HepG2 (cell line): ENCODE measurements around the gene ZNF853. TPM values are rescaled to one million over a fixed set of nuclear protein-coding genes. Genes with fewer than 3 reads are reported as not detected.

ENCODE experiments used
- ARHGAP35 ChIP-seq: sonication (generic); formaldehyde crosslinking; IDR thresholded peaks from 2 replicates; pipeline ENCODE4 v1.9.0; 2022; ENCODE audit warnings: mild to moderate bottlenecking, inconsistent platforms, moderate library complexity, missing genetic modification reagents, borderline replicate concordance
- ATF7 ChIP-seq, 2 experiments: fragments of 450-650 bp in 1 of 2; sonication (generic) in 1 of 2; formaldehyde crosslinking in 1 of 2; IDR thresholded peaks; 2 replicates each; pipeline versions ENCODE4 v1.4.0 to v1.6.1; 2016 to 2020; ENCODE audit warnings: antibody characterized with exemption in 1 of 2, mild to moderate bottlenecking in 1 of 2, missing genetic modification reagents in 1 of 2
- MAF1 ChIP-seq: sonication (generic); formaldehyde crosslinking; IDR thresholded peaks from 2 replicates; pipeline ENCODE4 v1.5.0; 2020; ENCODE audit warnings: missing genetic modification reagents, borderline replicate concordance
- POGK ChIP-seq: sonication (generic); formaldehyde crosslinking; conservative IDR thresholded peaks from 2 replicates; pipeline ENCODE4 v1.8.0; 2022; ENCODE audit warnings: mild to moderate bottlenecking, moderate library complexity, missing genetic modification reagents
- RARG ChIP-seq: sonication (generic); formaldehyde crosslinking; IDR thresholded peaks from 2 replicates; pipeline ENCODE4 v1.4.0; 2020; ENCODE audit warnings: low read depth, mild to moderate bottlenecking, missing genetic modification reagents
- RFXAP ChIP-seq: sonication (generic); formaldehyde crosslinking; IDR thresholded peaks from 2 replicates; pipeline ENCODE4 v1.4.0; 2020; ENCODE audit warnings: missing genetic modification reagents, borderline replicate concordance
- SAP130 ChIP-seq: IDR thresholded peaks from 2 replicates; pipeline ENCODE4 v1.6.1; 2016; ENCODE audit warnings: low read depth
- SMYD3 ChIP-seq: sonication (generic); formaldehyde crosslinking; IDR thresholded peaks from 2 replicates; pipeline ENCODE4 v1.8.1; 2023; ENCODE audit warnings: mild to moderate bottlenecking, missing genetic modification reagents
- TEAD3 ChIP-seq: optimal IDR thresholded peaks from 2 replicates; pipeline ENCODE3; 2016; ENCODE audit warnings: borderline replicate concordance
- ZFP82 ChIP-seq: sonication (generic); formaldehyde crosslinking; IDR thresholded peaks from 2 replicates; pipeline ENCODE4 v1.5.1; 2020; ENCODE audit warnings: mild to moderate bottlenecking, missing genetic modification reagents, borderline replicate concordance
- ZKSCAN1 ChIP-seq: fragments of 150-350 bp; IDR thresholded peaks from 2 replicates; pipeline ENCODE4 v1.6.1; 2014; ENCODE audit warnings: low read length
- ZNF235 ChIP-seq: sonication (generic); formaldehyde crosslinking; IDR thresholded peaks from 2 replicates; pipeline ENCODE4 v1.8.1; 2023; ENCODE audit warnings: mild to moderate bottlenecking, missing genetic modification reagents, borderline replicate concordance
- ZNF251 ChIP-seq: sonication (generic); formaldehyde crosslinking; IDR thresholded peaks from 2 replicates; pipeline ENCODE4 v1.9.0; 2021; ENCODE audit warnings: mild to moderate bottlenecking, missing genetic modification reagents
- ZNF530 ChIP-seq: sonication (generic); formaldehyde crosslinking; IDR thresholded peaks from 2 replicates; pipeline ENCODE4 v1.5.0; 2020; ENCODE audit warnings: low read depth, mild to moderate bottlenecking, missing genetic modification reagents
- ZNF609 ChIP-seq: sonication (generic); formaldehyde crosslinking; IDR thresholded peaks from 2 replicates; pipeline ENCODE4 v1.4.0; 2020; ENCODE audit warnings: mild to moderate bottlenecking, missing genetic modification reagents, borderline replicate concordance
- ZNF639 ChIP-seq: conservative IDR thresholded peaks from 2 replicates; pipeline ENCODE4 v1.6.1; 2018; ENCODE audit warnings: missing genetic modification reagents
- ZNF687 ChIP-seq: sonication (generic); formaldehyde crosslinking; IDR thresholded peaks from 2 replicates; pipeline ENCODE4 v1.5.1; 2020; ENCODE audit warnings: mild to moderate bottlenecking, missing genetic modification reagents, moderate library complexity
- polyA plus RNA-seq, 8 experiments: library from polyadenylated mRNA; depleted of rRNA in 3 of 8; stranded (reverse) in 7 of 8; unstranded in 1 of 8; fragments of >200 nt; fragmentation: Illumina TruSeq in 4 of 8; extraction: Trizol in 4 of 8; gene quantifications; 2 replicates each; pipeline versions ENCODE4 v1.2.1 to v1.2.3, GENCODE V29; 2011 to 2016; ENCODE audit warnings: low read depth in 4 of 8, missing spikeins in 1 of 8, mixed read lengths in 1 of 8; ENCODE audit not compliant: insufficient read depth in 1 of 8
- total RNA-seq, 5 experiments: library from RNA; depleted of rRNA; stranded (reverse); fragments of >200 nt; fragmentation: Illumina TruSeq; extraction: Trizol; gene quantifications; 2 replicates each; pipeline ENCODE4 v1.2.3, GENCODE V29; 2016; ENCODE audit warnings: low read depth in 1 of 5

ZNF853 gene
- total and polyA plus RNA-seq, 2 of the 13 experiments (the other 11 are each of a cell fraction or from before 2014, with no cell fraction given) = 2.1 to 6.2 TPM

- TF ChIP-seq ZNF609 (CRISPR knock-in tag) = no peak
- no peak for TF ChIP-seq SMYD3 (CRISPR knock-in tag)
- no peak for TF ChIP-seq POGK (CRISPR knock-in tag)
- peak; percentile 31 for TF ChIP-seq TEAD3 (CRISPR knock-in tag)
- TF ChIP-seq ZNF530 (CRISPR knock-in tag) = no peak
- TF ChIP-seq ATF7 (IDR thresholded peaks at IDR 0.05) = no peak
- TF ChIP-seq ATF7 (CRISPR knock-in tag; IDR thresholded peaks at IDR 0.05) = no peak
- no peak for TF ChIP-seq ZNF687 (CRISPR knock-in tag)
- no peak for TF ChIP-seq RARG (CRISPR knock-in tag)
- peak; percentile 53; the same call in 1 of the 2 replicates for TF ChIP-seq SAP130 (CRISPR knock-in tag)
- no peak for TF ChIP-seq MAF1 (CRISPR knock-in tag)
- no peak for TF ChIP-seq ZNF639 (CRISPR knock-in tag)
- TF ChIP-seq ARHGAP35 (CRISPR knock-in tag) = no peak
- TF ChIP-seq ZNF235 (CRISPR knock-in tag) = no peak
- no peak for TF ChIP-seq RFXAP
- TF ChIP-seq ZKSCAN1 = no peak
- TF ChIP-seq ZNF251 (CRISPR knock-in tag) = no peak
- TF ChIP-seq ZFP82 (CRISPR knock-in tag) = no peak
These were observed 44.1 kb upstream of the ZNF853 start (continued) for GRCh38 chr7:6571160-6571779.
